Fibroblast of skin of left biceps (primary cell): ENCODE measurements around the gene AP3D1.
"Not testable (repeated sequence)": the region's sequence is repeated elsewhere in the genome, so short reads cannot be mapped to it uniquely, and the experiment has no call there.

Source experiments
- DNase-seq, 2 experiments: peaks; one replicate each; pipeline ENCODE4 v3.0.0-alpha.2; 2013; ENCODE audit warnings: low read depth in 2 of 2

AP3D1 gene

DNA sequence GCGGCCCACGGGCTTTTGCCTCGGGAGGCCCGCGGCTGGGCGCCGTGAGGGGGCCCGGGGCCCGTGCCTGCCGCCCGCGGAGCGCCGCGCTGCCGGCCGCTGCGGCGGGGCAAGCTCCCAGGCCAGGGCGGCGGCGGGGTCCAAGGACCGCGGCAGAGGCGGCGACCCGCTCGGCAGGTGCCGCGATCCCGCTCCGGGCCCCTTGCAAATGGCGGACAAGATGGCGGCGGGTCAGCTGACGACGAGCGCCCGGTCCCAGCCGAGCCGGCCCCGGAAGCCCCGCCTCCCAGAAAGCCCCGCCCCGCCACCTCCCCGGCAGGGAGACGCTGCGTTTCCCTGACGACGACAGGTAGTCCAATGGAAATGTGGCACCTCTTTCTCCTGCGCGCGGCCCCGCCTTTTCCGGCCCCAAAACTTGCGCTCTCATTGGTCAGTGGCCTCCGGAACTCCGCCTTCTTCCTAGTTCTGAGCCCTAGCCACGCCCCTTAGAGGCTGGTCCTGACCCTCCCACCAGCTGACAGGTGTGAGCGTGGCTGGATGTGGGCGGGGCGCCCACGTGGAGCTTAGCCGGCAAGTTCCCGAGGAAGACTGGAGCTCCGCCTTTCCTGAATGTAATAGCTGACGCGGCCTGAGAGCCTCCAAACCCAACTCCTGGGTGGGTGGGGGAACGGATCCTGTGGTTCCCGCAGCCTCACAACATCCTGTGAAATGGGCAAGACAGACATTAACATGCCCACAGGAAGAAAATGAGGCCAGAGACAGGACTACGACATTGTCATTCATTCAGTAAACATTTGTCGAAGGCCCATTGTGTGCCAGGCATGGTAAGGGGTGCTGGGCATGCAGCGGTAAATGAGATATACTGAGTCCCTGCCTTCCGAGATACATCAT is at the start of gene AP3D1:
Gene AP3D1, minus strand, starts transcription at position 228 of the 891 bp plus-strand sequence. CDS start 232 bp downstream, outside the sequence.
- peak; percentile 99 for DNase-seq

DNA sequence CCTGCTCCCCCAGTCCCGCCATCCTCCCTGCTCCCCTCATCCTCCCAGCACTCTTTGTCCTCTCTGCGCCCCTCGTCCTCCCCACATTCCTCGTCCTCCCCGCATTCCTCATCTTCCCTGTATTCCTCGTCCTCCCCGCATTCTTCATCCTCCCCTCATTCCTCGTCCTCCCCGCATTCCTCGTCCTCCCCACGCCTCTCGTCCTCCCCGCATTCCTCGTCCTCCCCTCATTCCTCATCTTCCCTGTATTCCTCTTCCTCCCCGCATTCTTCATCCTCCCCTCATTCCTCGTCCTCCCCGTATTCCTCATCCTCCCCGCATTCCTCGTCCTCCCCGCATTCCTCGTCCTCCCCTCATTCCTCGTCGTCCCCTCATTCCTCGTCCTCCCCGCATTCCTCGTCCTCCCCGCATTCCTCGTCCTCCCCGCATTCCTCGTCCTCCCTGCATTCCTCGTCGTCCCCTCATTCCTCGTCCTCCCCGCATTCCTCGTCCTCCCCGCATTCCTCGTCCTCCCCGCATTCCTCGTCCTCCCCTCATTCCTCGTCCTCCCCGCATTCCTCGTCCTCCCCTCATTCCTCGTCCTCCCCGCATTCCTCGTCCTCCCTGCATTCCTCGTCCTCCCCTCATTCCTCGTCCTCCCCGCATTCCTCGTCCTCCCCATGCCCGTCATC is 49.4 kb upstream of the AP3D1 start:
- DNase-seq, result not testable (repeated sequence)

DNA sequence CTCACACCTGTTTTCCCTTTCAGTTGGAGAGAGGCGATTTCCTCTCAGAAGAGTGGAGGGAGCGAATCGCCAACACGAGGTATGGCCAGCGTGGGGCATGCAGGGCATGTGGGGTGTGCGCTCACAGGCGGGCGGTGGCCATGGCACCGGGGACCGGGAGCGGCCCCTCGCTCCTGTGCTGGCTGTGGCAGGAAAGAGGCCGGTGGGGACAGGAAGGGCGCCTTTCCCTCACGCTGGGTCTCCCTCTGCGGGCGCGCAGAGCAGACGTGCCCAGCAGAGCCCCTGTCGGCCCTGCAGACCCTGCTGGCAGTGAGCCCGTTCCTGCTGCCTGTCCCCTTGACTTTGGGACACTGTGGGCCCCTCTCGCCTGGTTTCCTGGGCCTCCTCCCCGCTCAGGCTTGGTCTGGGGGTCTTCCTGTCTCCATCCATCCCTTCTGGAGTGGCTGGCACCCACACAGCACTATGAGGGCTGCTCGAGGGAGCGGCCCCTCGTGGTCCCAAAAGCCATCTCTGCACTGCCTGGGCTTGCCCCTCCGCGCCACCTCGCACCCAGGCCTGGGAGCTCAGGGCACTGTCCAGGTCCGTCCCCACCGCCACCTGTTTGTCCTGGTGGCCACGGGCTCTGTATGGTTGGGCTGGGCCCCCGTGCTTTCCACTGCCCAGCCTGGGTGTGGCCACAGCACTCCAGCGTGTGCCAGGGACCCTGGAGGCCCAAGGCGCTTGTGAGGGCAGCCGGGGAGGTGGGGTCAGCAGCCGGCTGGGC is 48.7 kb upstream of the AP3D1 start:
- no peak for DNase-seq

DNA sequence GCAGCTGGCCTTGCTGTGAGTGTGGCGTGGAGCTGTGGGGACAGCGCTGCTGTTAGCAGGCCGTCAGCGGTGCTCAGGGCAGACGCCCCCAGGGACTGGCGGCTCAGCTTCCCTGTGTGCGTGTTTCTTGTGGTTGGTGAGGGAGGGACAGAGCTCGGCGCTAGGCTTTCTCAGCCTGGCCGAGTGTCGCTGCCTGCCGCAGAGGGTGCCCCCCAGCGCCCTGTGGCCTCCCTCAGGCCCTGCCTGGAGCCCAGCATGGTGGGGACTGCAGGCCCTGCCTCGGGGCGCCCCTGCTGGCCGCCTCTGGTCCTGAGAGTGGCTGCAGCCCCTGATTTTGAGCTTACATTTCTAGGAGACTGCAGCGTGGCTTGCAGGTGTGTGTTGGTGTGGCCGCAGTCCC is 47.8 kb upstream of the AP3D1 start:
- DNase-seq, result no peak

DNA sequence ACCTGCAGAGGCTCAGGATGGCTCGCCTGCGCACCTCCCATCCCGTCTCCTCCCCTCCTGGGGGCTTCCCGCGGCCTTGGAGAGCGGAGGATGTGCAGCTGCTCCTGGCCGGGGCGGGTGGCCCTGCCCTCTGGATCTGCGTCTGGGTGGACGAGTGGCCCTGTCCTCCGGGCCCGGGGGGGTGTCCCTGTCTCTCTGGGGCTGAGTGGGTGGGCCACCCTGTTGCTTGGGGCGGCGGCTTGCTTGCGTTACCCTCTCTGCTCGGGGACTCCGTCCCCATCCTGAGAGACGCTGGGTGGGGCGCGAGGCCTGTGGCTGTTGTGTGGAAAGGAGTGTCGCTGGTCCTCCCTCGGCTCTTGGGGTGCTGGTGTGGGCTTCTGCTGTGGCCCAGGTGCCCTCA is 47.0 kb upstream of the AP3D1 start:
- no peak for DNase-seq

DNA sequence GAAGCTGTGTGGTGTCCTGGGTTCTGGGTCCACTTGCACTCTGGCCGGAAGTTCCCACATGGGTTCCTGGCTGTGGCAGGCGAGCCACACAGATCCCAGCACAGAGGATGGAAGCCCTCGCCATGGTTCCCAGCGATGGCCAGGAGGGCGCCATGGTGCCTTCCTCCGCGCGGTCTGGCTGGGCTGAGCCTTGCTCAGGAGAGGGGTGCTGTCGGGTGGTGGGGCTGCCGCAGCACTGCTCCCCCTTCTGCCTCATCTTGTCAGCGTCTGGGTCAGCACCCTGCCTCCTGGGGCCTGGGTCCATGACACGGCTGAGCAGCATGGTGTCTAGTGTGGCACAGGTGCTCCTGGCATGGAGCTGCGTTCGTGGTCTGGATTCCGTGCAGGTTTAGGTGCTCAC is 45.9 kb upstream of the AP3D1 start:
- DNase-seq, result no peak

DNA sequence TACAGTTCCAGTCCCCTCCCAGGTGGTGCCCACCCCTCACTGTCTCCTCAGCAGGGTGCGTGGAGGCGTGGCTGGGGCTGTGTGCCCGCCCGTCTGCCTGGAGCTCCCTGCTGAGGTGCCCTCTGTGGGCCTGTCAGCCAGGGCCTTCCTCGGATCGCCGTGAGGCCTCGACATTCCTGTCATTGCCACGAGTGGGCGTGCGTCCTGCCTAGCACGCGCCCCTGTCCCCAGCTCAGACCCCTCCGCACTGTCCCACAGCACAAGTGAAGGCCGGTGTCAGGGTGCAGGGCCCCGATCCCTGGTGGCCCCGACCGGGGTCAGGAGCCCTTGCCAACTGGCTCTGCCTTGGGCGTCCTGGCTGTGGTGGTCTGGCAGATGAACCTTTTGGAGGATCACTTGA is 44.5 kb upstream of the AP3D1 start:
- DNase-seq, result no peak

DNA sequence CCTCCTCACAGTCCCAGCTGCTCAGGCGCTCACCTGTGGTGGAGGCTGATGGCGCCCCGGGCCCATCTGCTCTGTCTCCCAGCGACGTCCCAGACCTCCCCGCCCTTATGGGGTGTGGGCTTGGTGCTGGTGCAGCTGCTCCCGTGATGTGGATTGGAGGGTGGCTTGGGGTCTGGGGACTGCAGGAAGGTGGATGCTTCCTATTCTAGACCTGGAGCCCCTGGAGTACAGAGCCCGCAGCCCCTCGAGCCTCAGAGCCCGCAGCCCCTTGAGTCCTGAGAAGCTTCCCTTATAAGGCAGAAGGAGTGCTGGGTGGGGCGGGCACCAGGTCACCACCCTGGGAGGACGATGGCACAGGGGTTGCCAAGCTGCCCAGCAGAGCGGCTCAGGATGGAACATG is 44.0 kb upstream of the AP3D1 start:
- no peak for DNase-seq

DNA sequence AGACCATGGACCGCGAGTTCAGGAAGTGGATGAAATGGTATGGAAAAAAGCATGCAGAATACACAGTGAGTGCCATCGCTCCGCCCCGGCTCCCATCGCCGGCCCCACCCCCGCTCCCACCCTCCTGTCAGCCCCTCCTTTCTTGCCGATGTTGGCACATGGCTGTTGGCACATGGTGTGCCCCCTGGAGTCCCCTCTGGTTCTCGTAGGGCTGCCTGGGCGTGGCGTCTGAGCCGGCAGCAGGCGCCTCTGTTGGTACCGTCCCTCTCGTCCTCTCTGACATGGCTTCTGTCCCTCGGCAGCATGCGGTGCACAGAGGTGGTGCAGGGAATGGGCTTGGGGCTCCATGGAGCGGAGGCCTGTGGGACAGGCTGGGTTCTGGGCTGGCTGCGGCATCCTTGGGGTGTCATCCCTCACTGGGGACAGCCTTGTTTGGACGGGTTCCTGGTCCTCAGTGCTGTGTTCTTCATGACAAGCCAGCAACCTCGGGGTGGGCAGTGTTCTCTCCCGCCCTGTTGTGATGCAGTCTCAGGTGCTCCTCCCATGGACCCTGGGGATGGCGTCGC is 43.2 kb upstream of the AP3D1 start:
- no peak for DNase-seq

DNA sequence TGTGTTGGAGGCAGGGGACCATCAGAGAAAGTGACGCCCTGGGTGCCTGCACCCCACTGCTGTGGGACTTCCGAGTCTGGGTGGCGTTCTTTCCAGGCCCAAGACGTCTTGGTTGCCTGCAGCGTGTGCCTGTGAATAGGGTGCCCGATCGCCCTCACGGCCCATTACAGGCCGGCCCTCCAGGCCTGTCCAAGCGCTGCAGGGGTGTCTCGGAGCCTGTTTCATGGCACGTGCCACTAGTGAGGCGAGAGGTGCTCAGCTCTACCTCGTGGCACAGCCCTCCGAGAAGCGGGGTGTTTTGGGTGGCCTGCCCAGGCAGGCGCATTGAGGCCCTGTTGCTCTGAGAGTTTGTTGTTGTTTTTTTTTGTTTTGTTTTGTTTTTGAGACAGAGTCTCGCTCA is 42.4 kb upstream of the AP3D1 start:
- no peak for DNase-seq

DNA sequence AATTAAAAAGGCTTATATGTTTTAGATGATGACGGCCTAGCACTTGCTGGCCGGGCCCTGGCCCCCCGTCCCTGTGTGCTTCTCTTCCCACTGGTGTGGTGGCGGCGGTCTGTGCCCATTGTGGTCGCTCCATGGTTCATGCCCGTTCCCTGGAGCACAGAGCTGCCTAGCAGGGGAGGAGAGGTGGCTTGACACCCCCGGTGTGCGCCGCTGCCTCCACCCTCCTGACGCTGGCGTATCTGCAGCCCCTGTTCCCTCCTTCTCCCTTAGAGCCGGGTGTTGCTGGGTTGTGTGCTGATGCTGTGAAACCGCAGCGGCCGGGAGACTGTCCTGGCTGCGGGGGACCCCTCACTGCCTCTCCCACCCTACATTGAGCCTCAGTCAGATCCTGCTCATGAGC is 41.5 kb upstream of the AP3D1 start:
- DNase-seq, result no peak

DNA sequence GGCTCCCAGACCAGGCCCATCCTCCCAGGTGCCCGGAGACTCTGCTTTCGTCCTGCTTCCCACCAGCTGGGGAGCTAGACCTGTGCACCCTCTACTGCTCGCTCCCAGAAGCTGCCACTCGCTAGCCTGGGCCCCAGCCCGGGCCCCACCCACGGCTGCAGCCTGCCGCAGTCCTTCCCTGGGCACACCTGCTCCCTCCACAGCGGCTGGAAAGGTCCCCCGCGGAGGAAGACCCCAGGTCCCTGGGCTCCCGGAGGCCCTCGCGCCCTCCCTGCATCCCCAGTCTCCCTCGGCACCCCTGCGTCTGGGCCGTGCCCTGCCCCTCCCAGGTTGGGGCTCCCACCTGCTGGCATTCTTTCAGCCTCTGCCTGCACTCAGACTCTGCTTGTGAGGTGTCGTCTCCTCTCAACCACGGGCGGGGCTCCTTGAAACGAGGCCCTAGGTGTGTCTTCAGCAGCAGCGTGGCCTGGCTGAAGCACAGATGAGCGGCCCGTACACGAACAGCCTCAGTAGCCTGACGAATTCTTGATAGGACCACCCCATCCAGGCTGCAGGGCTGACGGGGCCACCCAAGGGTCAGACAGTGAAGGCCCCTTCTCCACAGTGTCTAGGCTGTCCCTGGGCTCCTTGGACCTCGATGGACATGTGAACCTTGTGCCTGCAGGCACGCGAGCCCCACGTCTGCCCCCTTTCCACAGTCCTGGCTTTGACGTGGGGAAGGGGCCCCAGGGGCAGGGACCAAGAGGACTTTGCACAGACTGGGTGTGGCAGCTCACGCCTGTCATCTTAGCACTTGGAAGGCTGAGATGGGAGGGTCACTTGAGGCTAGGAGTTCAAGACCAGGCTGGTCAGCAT is 40.3 kb upstream of the AP3D1 start:
- DNase-seq, result no peak

DNA sequence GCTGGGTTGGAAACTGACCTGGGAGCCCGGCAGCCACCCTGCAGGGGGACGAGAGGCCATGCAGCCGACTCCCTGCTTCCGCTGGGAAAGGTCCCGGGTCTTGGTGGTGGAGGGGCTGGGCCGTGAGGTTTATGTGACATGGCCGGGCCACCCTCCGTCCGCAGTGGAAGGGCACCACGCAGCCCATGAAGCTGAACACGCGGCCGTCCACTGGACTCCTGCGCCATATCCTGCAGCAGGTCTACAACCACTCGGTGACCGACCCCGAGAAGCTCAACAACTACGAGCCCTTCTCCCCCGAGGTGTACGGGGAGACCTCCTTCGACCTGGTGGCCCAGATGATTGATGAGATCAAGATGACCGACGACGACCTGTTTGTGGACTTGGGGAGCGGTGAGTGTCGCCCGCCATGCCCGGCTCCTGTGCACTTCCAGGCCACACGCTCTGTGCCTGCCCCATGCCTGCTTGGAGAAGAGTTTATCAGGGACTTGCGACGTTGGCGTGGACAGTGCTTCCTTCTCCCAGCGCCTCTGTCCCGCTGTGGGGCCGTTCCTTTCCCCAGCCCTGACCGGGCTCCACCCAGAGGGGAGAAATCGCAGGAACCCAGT is 39.6 kb upstream of the AP3D1 start:
- no peak for DNase-seq

DNA sequence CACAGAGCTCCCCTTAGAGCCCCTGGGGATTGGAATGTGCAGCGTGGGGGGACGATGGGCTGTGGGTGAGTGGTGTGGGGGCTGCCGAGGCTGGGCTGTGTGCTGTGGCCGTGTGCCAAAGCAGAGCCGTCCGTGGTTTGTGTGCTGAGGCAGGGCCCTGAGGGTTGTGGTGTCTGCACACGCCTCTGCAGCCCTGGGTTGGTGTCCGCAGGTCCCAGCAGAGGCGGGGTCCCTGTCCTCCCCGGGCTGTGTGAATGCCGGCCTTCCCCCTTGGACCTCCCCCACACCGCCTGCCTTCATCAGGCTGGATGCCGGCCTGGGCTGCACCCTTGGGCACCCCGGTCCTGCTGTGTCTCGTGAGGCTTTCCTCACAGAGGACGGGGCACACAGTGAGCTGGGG is 38.5 kb upstream of the AP3D1 start:
- DNase-seq, result no peak

DNA sequence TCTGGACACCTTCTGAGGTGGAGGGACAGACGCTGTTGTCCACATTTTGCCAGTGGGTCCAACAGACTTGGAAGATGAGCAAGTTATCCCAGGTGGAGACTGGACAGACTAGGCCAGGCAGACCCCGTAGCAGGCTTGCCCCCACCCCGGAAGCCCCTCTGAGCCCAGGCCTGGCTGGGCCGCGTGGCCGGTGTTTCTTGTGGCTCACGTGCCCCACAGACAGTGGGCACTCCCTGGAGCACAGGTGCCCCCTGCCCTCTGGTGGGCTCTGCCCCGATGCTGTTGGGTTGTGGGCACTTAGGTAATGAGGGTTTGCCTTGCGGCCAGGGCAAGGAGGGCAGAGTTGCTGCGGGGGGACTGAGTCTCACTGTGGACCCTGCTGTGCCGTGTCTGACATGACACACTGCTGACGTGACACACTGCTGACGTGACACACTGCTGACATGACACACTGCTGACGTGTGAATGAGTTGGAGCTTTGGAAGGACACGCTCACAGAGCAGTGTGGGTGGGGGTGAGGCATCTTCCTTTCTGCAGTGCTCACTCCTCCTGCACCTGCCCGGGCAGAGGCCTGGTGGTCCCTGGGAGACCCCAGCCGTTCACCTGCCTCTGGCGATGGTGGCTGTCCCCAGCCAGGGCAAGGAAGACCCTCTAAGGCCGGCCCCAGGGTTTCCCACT is 37.5 kb upstream of the AP3D1 start:
- no peak for DNase-seq

DNA sequence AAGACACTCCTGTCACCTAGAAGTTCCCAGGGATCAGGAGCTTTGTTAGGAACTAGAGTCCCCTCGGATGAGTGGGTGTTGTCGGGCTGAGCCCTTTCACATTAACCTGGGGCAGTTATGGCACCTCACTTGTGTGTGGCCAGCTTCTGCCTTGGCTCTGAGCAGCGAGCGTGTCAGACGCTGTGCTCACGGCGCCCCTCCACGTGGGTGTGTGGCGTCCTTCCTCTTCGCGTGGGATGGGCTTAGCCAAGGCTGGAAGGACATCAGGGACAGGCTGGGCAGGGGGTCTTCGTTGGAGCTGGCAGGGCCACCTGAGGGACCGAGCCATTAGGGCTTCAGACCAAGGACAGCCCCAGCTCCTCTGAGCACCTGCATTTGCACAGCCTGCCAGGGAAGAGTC is 35.8 kb upstream of the AP3D1 start:
- no peak for DNase-seq

DNA sequence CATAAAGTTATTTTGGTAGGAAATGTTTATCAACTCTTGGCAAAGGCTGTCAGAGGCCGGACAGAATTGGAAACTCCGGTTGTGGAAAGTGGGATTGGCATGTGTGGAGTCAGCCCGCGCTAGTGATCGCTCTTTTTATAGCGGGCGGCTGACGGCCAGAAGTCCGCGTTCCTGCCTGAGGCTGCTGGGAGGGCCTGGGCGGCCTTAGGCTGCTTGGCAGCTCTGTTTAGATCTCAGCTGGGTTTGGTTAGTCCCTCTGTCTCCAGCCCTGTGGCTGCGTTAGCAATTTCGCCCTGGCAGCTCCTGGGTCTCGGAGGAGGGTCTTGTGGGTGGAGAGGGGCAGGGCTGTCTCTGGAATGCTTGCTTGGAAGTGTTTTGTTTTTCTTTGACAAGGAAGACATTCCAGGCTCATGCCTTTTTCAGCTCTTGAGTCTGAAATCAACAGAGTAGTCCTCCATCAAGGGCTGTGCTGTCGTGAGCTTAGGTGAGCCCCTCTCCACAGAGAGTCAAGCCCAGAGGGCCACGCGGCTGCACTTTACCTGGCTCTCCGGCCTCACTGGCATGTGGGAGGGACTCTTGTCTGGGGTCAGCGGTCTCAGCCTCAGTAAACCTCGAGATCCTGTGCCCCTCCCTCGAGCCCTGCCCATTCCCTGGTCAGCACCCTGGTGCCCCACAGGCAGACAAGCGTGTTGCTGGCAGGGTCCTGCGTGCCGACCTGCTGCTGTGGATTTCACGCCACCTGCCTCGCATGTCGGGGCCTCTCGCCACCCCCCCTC is 34.9 kb upstream of the AP3D1 start:
- peak; percentile 97 for DNase-seq

DNA sequence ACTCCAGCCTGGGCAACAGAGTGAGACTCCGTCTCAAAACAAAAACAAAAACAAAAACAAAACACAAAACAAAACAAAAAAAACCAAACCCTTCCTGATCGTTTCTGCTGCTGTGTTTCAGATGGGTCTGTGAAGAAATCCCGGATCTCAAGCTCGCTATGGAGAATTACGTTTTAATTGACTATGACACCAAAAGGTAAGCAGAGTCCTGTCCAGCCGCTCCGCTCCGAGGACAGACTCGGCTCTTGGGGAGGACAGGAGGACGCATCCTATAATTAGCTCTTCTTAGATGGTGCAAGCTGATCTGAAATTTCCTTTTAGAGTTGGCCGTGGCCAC is 34.3 kb upstream of the AP3D1 start:
- DNase-seq, result no peak

DNA sequence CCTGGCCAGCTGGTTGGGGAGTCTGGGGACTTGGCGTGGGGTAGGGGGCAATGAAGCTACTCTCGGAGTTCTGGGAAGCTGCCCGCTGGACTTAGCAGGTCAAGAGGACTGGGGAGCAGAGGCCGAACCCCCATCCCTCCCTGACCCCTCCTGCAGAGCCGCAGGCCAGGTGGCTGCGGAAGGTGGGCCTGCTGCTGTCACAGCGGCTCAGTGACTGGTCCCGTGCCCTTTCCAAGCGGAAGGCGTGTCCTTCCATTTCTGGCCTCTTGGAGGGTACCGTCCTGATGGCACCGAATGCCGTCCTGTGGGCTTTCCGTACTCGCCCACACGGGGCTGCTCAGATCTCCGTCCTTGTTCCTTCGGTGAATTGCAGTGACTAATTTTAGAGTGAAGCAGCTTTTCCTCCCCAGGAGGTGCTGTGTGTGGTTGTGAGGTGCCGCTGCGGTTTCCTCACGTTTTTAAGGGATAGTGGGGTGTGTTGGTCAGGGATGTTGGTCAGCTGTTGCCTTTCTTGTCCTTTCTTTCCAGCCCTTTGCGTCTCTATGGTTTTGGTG is 33.1 kb upstream of the AP3D1 start:
- no peak for DNase-seq
